Smooth muscle cell (in vitro differentiated cells): ENCODE data around the gene SSX4. TPM values are rescaled to one million over a fixed set of nuclear protein-coding genes. Genes with fewer than 3 reads are reported as not detected.
"Not testable (repeated sequence)": the region's sequence is repeated elsewhere in the genome, so short reads cannot be mapped to it uniquely, and the experiment has no call there.

Source experiments
- DNase-seq: peaks from one replicate; lab custom pipeline; 2025; ENCODE audit not compliant: unreplicated experiment; lab: John Stamatoyannopoulos, UW
- H2AFZ ChIP-seq: fragments of 200-600 bp; sonication (generic); 2 replicates; pipeline ENCODE4 v1.6.0; 2016; ENCODE audit warnings: antibody characterized with exemption, low read depth, mild to moderate bottlenecking
- H3F3A ChIP-seq: fragments of 200-600 bp; sonication (generic); 2 replicates; pipeline ENCODE4 v1.6.0; 2017; ENCODE audit warnings: antibody characterized with exemption, low read depth
- H3K27ac ChIP-seq: fragments of 200-600 bp; sonication (generic); 2 replicates; pipeline ENCODE4 v1.5.1; 2016; ENCODE audit warnings: low read depth, mild to moderate bottlenecking
- H3K27me3 ChIP-seq: fragments of 200-600 bp; sonication (generic); 2 replicates; pipeline ENCODE4 v1.6.1; 2016; ENCODE audit warnings: low read depth, mild to moderate bottlenecking
- H3K36me3 ChIP-seq: fragments of 200-600 bp; sonication (generic); 2 replicates; pipeline ENCODE4 v1.5.1; 2016; ENCODE audit warnings: low read depth
- H3K4me1 ChIP-seq: fragments of 200-600 bp; sonication (generic); 2 replicates; pipeline ENCODE4 v1.5.1; 2016; ENCODE audit warnings: low read depth
- H3K4me2 ChIP-seq: fragments of 200-600 bp; sonication (generic); 2 replicates; pipeline ENCODE4 v1.6.0; 2016; ENCODE audit warnings: mild to moderate bottlenecking
- H3K4me3 ChIP-seq: fragments of 200-600 bp; sonication (generic); 2 replicates; pipeline ENCODE4 v1.5.1; 2016; ENCODE audit warnings: mild to moderate bottlenecking
- H3K79me2 ChIP-seq: fragments of 200-600 bp; sonication (generic); 2 replicates; pipeline ENCODE4 v1.6.0; 2016; ENCODE audit warnings: low read depth, mild to moderate bottlenecking
- H3K9ac ChIP-seq: fragments of 200-600 bp; sonication (generic); 2 replicates; pipeline ENCODE4 v1.6.0; 2016; ENCODE audit warnings: low read depth
- H3K9me3 ChIP-seq: fragments of 200-600 bp; sonication (generic); replicated peaks from 2 replicates; pipeline ENCODE4 v1.5.1; 2016; ENCODE audit warnings: low read depth
- H4K20me1 ChIP-seq: fragments of 200-600 bp; sonication (generic); 2 replicates; pipeline ENCODE4 v1.6.0; 2016; ENCODE audit warnings: low read depth
- CTCF ChIP-seq: fragments of 200-600 bp; sonication (generic); IDR thresholded peaks from 2 replicates; pipeline ENCODE4 v1.5.1; 2017; ENCODE audit warnings: borderline replicate concordance, mild to moderate bottlenecking, antibody characterized with exemption; ENCODE audit not compliant: insufficient read depth, poor library complexity, severe bottlenecking
- WGBS: methylation state at CpG from one replicate; pipeline ENCODE4 v1.1.7; 2016; ENCODE audit warnings: low lambda C conversion rate; 5-methylcytosine and 5-hydroxymethylcytosine counted together
- polyA plus RNA-seq: library from polyadenylated mRNA; unstranded; fragments of >200 nt; fragmentation: Nextera tagmentation; extraction: Ambion mirVana; gene quantifications from 2 replicates; pipeline ENCODE4 v1.2.1, GENCODE V29; 2016
- total RNA-seq: library from RNA; depleted of rRNA; stranded (reverse); fragments of >200 nt; gene quantifications from 2 replicates; pipeline ENCODE4 v1.2.3, GENCODE V29; 2014

SSX4 gene
- total RNA-seq (not detected in 2 replicates), polyA plus RNA-seq (not detected in 2 replicates)

GRCh38 chrX:48383239-48383638 lies at the start of gene SSX4:
Gene SSX4, plus strand, starts transcription at chrX:48383539. Its CDS starts 515 bp downstream, at chrX:48384054.
- H3K9ac ChIP-seq, H3K36me3 ChIP-seq, H3K4me3 ChIP-seq, H3K27ac ChIP-seq, H3K9me3 ChIP-seq, H3F3A ChIP-seq, H3K27me3 ChIP-seq, H4K20me1 ChIP-seq, H3K4me1 ChIP-seq, H3K4me2 ChIP-seq, H2AFZ ChIP-seq, H3K79me2 ChIP-seq, DNase-seq: not testable (repeated sequence)
- no CpG with 5 or more reads among the region's 16 CpGs for WGBS

- not testable (repeated sequence) for DNase-seq, H3K4me1 ChIP-seq, H3K4me3 ChIP-seq, H3K9me3 ChIP-seq, H3K36me3 ChIP-seq, H4K20me1 ChIP-seq, H2AFZ ChIP-seq, H3K79me2 ChIP-seq, H3K27me3 ChIP-seq, H3K27ac ChIP-seq, H3K4me2 ChIP-seq, H3K9ac ChIP-seq, H3F3A ChIP-seq
- 75% methylated on average over 8 of the region's 8 CpGs for WGBS
These were observed 37.3 kb upstream of the SSX4 start for GRCh38 chrX:48346059-48346458.

- not testable (repeated sequence) for H3K4me3 ChIP-seq, H4K20me1 ChIP-seq, H3K27ac ChIP-seq, H3K79me2 ChIP-seq, H3K9me3 ChIP-seq, H2AFZ ChIP-seq, H3K9ac ChIP-seq, H3K4me1 ChIP-seq, DNase-seq, H3K4me2 ChIP-seq, H3K27me3 ChIP-seq, H3K36me3 ChIP-seq, H3F3A ChIP-seq
- 86% methylated on average over 19 of the region's 19 CpGs for WGBS
These were observed 26.8 kb upstream of the SSX4 start, which contains the start of gene SSX3 for GRCh38 chrX:48356315-48357094. Gene SSX3, minus strand, starts transcription at chrX:48356703. Its CDS starts 1,454 bp downstream, at chrX:48355249.

GRCh38 chrX:48357681-48358080 lies 25.7 kb upstream of the SSX4 start:
- Histone ChIP-seq H3K4me1 (no peaks in the 10 kb centered on the region), H2AFZ (no peak overlapping the region), H3K4me2 (no peak overlapping the region), H3F3A (no peaks in the 10 kb centered on the region), H3K9ac (no peak overlapping the region), H3K79me2 (no peaks in the 10 kb centered on the region), H3K27ac (no peak overlapping the region), H3K36me3 (no peaks in the 10 kb centered on the region), H3K27me3 (no peaks in the 10 kb centered on the region), H4K20me1 (no peaks in the 10 kb centered on the region), H3K4me3 (no peak overlapping the region), H3K9me3 (no peaks in the 10 kb centered on the region)
- no peak for DNase-seq
- no peak for TF ChIP-seq CTCF
- 90% methylated on average over 8 of the region's 8 CpGs for WGBS

- H3K79me2 ChIP-seq, H3K27ac ChIP-seq, H3K9ac ChIP-seq, H3F3A ChIP-seq, H3K4me3 ChIP-seq, H3K4me1 ChIP-seq, H4K20me1 ChIP-seq, DNase-seq, H3K9me3 ChIP-seq, H2AFZ ChIP-seq, H3K36me3 ChIP-seq, H3K27me3 ChIP-seq, H3K4me2 ChIP-seq: not testable (repeated sequence)
- WGBS: 92% methylated on average over 6 of the region's 6 CpGs
These were observed 24.1 kb upstream of the SSX4 start for GRCh38 chrX:48359281-48359680.

- H3K27ac ChIP-seq, H3K4me3 ChIP-seq, H3K9me3 ChIP-seq, H3K36me3 ChIP-seq, DNase-seq, H3F3A ChIP-seq, H3K79me2 ChIP-seq, H3K9ac ChIP-seq, H4K20me1 ChIP-seq, H2AFZ ChIP-seq, H3K4me1 ChIP-seq, H3K4me2 ChIP-seq, H3K27me3 ChIP-seq: not testable (repeated sequence)
- no CpG with 5 or more reads among the region's 12 CpGs for WGBS
These were observed 15.5 kb upstream of the SSX4 start for GRCh38 chrX:48367717-48368408.

- H4K20me1 ChIP-seq, H3K27ac ChIP-seq, H3K79me2 ChIP-seq, DNase-seq, H3K9ac ChIP-seq, H3F3A ChIP-seq, H3K4me3 ChIP-seq, H3K9me3 ChIP-seq, H3K4me1 ChIP-seq, H2AFZ ChIP-seq, H3K4me2 ChIP-seq, H3K27me3 ChIP-seq, H3K36me3 ChIP-seq: not testable (repeated sequence)
- no CpG with 5 or more reads among the region's 8 CpGs for WGBS
These were observed 12.9 kb upstream of the SSX4 start for GRCh38 chrX:48370408-48370807.
